ENCODE results near the gene MIA.
A peak's percentile ranks its signal among the peaks of the same experiment; 100 is the strongest.

MIA gene

GRCh38 chr19:40745402-40745780 is 29.9 kb upstream of the MIA start:
- TF ChIP-seq EZH2phosphoT487 (conservative IDR thresholded peaks at IDR 0.05; ENCODE audit: low read length), result no peak
- no peak for TF ChIP-seq CTCF (IDR thresholded peaks at IDR 0.05; ENCODE audit: insufficient read depth, low read length, poor library complexity, severe bottlenecking)
- Histone ChIP-seq H2AFZ (ENCODE audit: low read depth, low read length, severe bottlenecking) (no peak overlapping the region), H3K27me3 (ENCODE audit: low read length) (no peaks in the 10 kb centered on the region), H3K4me3 (ENCODE audit: insufficient read depth, low read length, poor library complexity, severe bottlenecking) (no peak overlapping the region), H3K9me3 (ENCODE audit: insufficient read depth, low read length) (no peaks in the 10 kb centered on the region), H3K27ac (ENCODE audit: low read depth, low read length) (no peak overlapping the region), H4K20me1 (ENCODE audit: low read depth, low read length) (no peaks in the 10 kb centered on the region), H3K79me2 (ENCODE audit: insufficient read depth, low read length) (no peaks in the 10 kb centered on the region), H3K9me2 (replicated peaks; ENCODE audit: insufficient read depth, low read length) (no peaks in the 10 kb centered on the region), H3K9ac (ENCODE audit: low read length) (no peak overlapping the region), H3K36me3 (ENCODE audit: low read length) (no peaks in the 10 kb centered on the region), H3K4me2 (ENCODE audit: low read depth, low read length, poor library complexity, severe bottlenecking) (no peak overlapping the region), H3F3A (ENCODE audit: insufficient read depth) (no peaks in the 10 kb centered on the region)

- Histone ChIP-seq H4K20me1 (ENCODE audit: low read depth, low read length) (no peaks in the 10 kb centered on the region), H3K9me3 (ENCODE audit: insufficient read depth, low read length) (no peaks in the 10 kb centered on the region), H3K4me2 (ENCODE audit: low read depth, low read length, poor library complexity, severe bottlenecking) (no peak overlapping the region), H3K27ac (ENCODE audit: low read depth, low read length) (no peak overlapping the region), H3K9me2 (replicated peaks; ENCODE audit: insufficient read depth, low read length) (no peaks in the 10 kb centered on the region), H3K79me2 (ENCODE audit: insufficient read depth, low read length) (peaks cover 15% of the 10 kb centered on the region), H3K9ac (ENCODE audit: low read length) (no peak overlapping the region), H3K4me3 (ENCODE audit: insufficient read depth, low read length, poor library complexity, severe bottlenecking) (no peak overlapping the region), H3K36me3 (ENCODE audit: low read length) (no peaks in the 10 kb centered on the region), H2AFZ (ENCODE audit: low read depth, low read length, severe bottlenecking) (no peak overlapping the region), H3K27me3 (ENCODE audit: low read length) (no peaks in the 10 kb centered on the region), H3F3A (ENCODE audit: insufficient read depth) (no peaks in the 10 kb centered on the region)
- TF ChIP-seq EZH2phosphoT487 (conservative IDR thresholded peaks at IDR 0.05; ENCODE audit: low read length) (no peak), CTCF (IDR thresholded peaks at IDR 0.05; ENCODE audit: insufficient read depth, low read length, poor library complexity, severe bottlenecking) (no peak)
Measured at GRCh38 chr19:40747536-40747935, 27.8 kb upstream of the MIA start.

GRCh38 chr19:40750058-40750873 is 25.1 kb upstream of the MIA start, which contains the start of gene ACTMAP:
Gene ACTMAP, minus strand, starts transcription at chr19:40750477. Its CDS starts 674 bp downstream, at chr19:40749803.
- Histone ChIP-seq H3K9me3 (ENCODE audit: insufficient read depth, low read length) (no peaks in the 10 kb centered on the region), H3K36me3 (ENCODE audit: low read length) (no peaks in the 10 kb centered on the region; the same call in none of the 2 replicates), H4K20me1 (ENCODE audit: low read depth, low read length) (peaks cover 1% of the 10 kb centered on the region; the same call in 1 of the 2 replicates), H2AFZ (ENCODE audit: low read depth, low read length, severe bottlenecking) (peak within 1 kb of the TSS; percentile 23), H3K9me2 (replicated peaks; ENCODE audit: insufficient read depth, low read length) (no peaks in the 10 kb centered on the region), H3K27me3 (ENCODE audit: low read length) (no peaks in the 10 kb centered on the region), H3K4me2 (ENCODE audit: low read depth, low read length, poor library complexity, severe bottlenecking) (peak within 1 kb of the TSS; percentile 94), H3K4me3 (ENCODE audit: insufficient read depth, low read length, poor library complexity, severe bottlenecking) (peak within 1 kb of the TSS; percentile 70), H3K79me2 (ENCODE audit: insufficient read depth, low read length) (peaks cover 42% of the 10 kb centered on the region), H3K27ac (ENCODE audit: low read depth, low read length) (peak within 1 kb of the TSS; percentile 91), H3K9ac (ENCODE audit: low read length) (peak within 1 kb of the TSS; percentile 84), H3F3A (ENCODE audit: insufficient read depth) (no peaks in the 10 kb centered on the region)
- TF ChIP-seq CTCF (IDR thresholded peaks at IDR 0.05; ENCODE audit: insufficient read depth, low read length, poor library complexity, severe bottlenecking), result no peak
- no peak for TF ChIP-seq EZH2phosphoT487 (conservative IDR thresholded peaks at IDR 0.05; ENCODE audit: low read length)
